Cardiac fibroblast (primary cell): Measurements from ENCODE around the gene ACYP2.

ENCODE experiments used
- DNase-seq, 2 donors: peaks; one replicate each; pipeline versions ENCODE4 v3.0.0 to v3.0.0-alpha.2; 2010; ENCODE audit warnings: low read depth in 2 of 2
- H3K4me3 ChIP-seq, 2 donors: replicated peaks in 1 of 2; 1 replicate in 1 of 2; 2 replicates in 1 of 2; pipeline ENCODE4 v1.5.1; 2011; ENCODE audit warnings: low read depth in 2 of 2, low read length in 2 of 2, mild to moderate bottlenecking in 2 of 2, moderate library complexity in 1 of 2
- TF ChIP-seq, protein P1 (sequence below): IDR thresholded peaks from one replicate; pipeline ENCODE4 v1.5.1; 2011; ENCODE audit warnings: low read depth, mild to moderate bottlenecking, low read length, inconsistent platforms

ACYP2 gene

DNA sequence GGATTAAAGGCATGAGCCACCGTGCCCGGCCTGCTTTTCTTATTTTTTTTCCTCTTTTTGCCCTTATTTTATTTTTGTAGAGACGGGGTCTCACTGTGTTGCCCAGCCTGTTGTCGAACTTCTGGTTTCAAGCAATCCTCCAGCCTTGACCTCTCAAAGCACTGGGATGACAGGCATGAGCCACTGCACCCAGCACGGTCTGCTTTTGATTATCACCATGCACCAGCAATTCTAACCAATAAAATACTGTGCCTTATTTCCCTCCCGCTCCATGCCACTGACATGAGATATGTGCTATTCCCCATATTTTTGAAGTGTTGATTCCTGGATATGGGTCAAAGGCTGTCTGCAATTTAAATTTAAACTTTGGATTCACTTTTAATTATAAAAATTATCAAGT is 42.9 kb downstream of the ACYP2 start:
- TF ChIP-seq, protein P1, sequence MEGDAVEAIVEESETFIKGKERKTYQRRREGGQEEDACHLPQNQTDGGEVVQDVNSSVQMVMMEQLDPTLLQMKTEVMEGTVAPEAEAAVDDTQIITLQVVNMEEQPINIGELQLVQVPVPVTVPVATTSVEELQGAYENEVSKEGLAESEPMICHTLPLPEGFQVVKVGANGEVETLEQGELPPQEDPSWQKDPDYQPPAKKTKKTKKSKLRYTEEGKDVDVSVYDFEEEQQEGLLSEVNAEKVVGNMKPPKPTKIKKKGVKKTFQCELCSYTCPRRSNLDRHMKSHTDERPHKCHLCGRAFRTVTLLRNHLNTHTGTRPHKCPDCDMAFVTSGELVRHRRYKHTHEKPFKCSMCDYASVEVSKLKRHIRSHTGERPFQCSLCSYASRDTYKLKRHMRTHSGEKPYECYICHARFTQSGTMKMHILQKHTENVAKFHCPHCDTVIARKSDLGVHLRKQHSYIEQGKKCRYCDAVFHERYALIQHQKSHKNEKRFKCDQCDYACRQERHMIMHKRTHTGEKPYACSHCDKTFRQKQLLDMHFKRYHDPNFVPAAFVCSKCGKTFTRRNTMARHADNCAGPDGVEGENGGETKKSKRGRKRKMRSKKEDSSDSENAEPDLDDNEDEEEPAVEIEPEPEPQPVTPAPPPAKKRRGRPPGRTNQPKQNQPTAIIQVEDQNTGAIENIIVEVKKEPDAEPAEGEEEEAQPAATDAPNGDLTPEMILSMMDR = no peak
- no peak for DNase-seq
- H3K4me3 ChIP-seq = no peak overlapping the region

DNA sequence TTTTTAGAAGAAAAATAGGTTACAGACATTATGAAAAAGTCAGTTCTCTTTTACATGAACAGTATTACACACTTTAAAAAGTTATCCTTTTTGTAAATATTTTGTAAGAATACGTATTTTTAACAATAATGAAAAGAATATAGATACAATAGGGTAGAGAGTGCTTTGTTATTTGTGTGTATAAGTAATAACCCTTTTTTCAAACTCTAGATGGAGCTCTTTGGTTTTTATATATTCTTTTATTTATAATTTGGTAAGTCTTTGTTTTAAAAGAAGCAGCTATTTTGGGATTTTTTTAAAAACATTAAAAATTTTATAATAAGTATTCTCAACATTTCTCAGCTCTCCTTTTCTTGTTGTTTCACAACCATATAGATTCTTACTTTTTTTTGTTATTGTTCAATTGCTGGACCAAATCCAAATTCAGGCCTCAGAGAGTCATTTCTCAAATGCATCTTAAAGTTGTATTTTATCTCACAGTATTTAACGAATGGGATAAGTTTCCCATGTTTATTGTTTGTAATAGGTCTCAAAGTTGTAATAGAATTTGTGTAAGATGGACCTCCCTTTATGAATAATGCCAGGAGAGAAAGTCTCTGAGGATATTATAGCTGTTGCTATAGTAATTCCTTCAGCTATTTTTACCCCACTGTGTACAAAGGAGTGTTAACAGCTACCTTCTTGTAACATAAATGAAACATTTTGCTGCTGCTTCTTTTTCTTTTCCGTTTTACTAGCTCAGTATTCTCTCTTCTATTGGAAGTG is 46.4 kb downstream of the ACYP2 start:
- DNase-seq = peak; percentile 22 to 31
- no peak overlapping the region for H3K4me3 ChIP-seq
- TF ChIP-seq, protein P1 = peak; percentile 1

GRCh38 chr2:54164106-54164505 is 48.7 kb downstream of the ACYP2 start:
- no peak overlapping the region for H3K4me3 ChIP-seq
- TF ChIP-seq, protein P1 = no peak
- no peak for DNase-seq

- H3K4me3 ChIP-seq = no peak overlapping the region
- TF ChIP-seq, protein P1 = no peak
- DNase-seq = peak in 1 of 2 donors; percentile 5
Measured at GRCh38 chr2:54166121-54166773, 50.8 kb downstream of the ACYP2 start.

- TF ChIP-seq, protein P1 = peak; percentile 50
- peak; percentile 69 to 77 for DNase-seq
- no peak overlapping the region for H3K4me3 ChIP-seq
Measured at GRCh38 chr2:54176577-54176976, 61.2 kb downstream of the ACYP2 start.

- no peak for DNase-seq
- TF ChIP-seq, protein P1 = no peak
Measured at GRCh38 chr2:54183281-54183680, 67.9 kb downstream of the ACYP2 start.

More at GRCh38 chr2:54183281-54183680, 67.9 kb downstream of the ACYP2 start:
- H3K4me3 ChIP-seq = no peak overlapping the region
